Prostate gland (tissue), 2 donors: ENCODE results near the gene KLHL20. TPM values are rescaled to one million over a fixed set of nuclear protein-coding genes. Genes with fewer than 3 reads are reported as not detected.
"Not testable (repeated sequence)": the region's sequence is repeated elsewhere in the genome, so short reads cannot be mapped to it uniquely, and the experiment has no call there.

Experiments
- DNase-seq: peaks from one replicate; pipeline ENCODE4 v3.0.0-alpha.2; 2019; ENCODE audit warnings: low spot score
- H3K27ac ChIP-seq, 2 donors: fragments of 200-600 bp; sonication (generic); 2 replicates each; pipeline ENCODE4 v1.5.1; 2017 to 2019
- H3K27me3 ChIP-seq: fragments of 200-600 bp; sonication (generic); replicated peaks from 2 replicates; pipeline ENCODE4 v1.5.1; 2019; ENCODE audit not compliant: insufficient read depth
- H3K36me3 ChIP-seq, 2 donors: fragments of 200-600 bp; sonication (generic); 1 replicate in 1 of 2; 2 replicates in 1 of 2; pipeline versions ENCODE4 v1.5.1 to v1.8.1; 2017 to 2019
- H3K4me1 ChIP-seq: fragments of 200-600 bp; sonication (generic); replicated peaks from 2 replicates; pipeline ENCODE4 v1.5.1; 2019
- H3K4me3 ChIP-seq, 2 donors: fragments of 200-600 bp; sonication (generic); 2 replicates each; pipeline ENCODE4 v1.5.1; 2017 to 2019
- H3K9me3 ChIP-seq: fragments of 200-600 bp; sonication (generic); 2 replicates; pipeline ENCODE4 v1.5.1; 2017
- POLR2A ChIP-seq: fragments of 450-650 bp; IDR thresholded peaks from one replicate; pipeline ENCODE4 v1.6.1; 2016; ENCODE audit warnings: antibody characterized with exemption, mild to moderate bottlenecking
- POLR2AphosphoS5 ChIP-seq: sonication (generic); formaldehyde crosslinking; IDR thresholded peaks from one replicate; pipeline ENCODE4 v1.6.1; 2017; ENCODE audit warnings: antibody characterized with exemption
- WGBS: methylation state at CpG from one replicate; pipeline ENCODE4 v1.1.5; 2018; 5-methylcytosine and 5-hydroxymethylcytosine counted together
- intact Hi-C: fragments of 100-400 bp; cut with DNase I; formaldehyde crosslinking; loops from one replicate; pipeline ENCODE4 v1.14.2; 2022
- total RNA-seq, 2 donors: library from RNA; depleted of rRNA; stranded (reverse); fragments of >200 nt; gene quantifications; one replicate each; pipeline ENCODE4 v1.1.0, GENCODE V29; 2016
- TF ChIP-seq, protein P1 (sequence below), 4 experiments: fragments of 200-600 bp in 2 of 4; fragments of 450-650 bp in 2 of 4; sonication (generic) in 2 of 4; IDR thresholded peaks; 1 replicate in 3 of 4; 2 replicates in 1 of 4; pipeline ENCODE4 v1.5.1; 2016 to 2019; ENCODE audit warnings: antibody characterized with exemption in 4 of 4, mild to moderate bottlenecking in 2 of 4, moderate library complexity in 2 of 4

KLHL20 gene
- total RNA-seq, 2 donors from 2014 or later = 26.3 to 27.6 TPM

DNA sequence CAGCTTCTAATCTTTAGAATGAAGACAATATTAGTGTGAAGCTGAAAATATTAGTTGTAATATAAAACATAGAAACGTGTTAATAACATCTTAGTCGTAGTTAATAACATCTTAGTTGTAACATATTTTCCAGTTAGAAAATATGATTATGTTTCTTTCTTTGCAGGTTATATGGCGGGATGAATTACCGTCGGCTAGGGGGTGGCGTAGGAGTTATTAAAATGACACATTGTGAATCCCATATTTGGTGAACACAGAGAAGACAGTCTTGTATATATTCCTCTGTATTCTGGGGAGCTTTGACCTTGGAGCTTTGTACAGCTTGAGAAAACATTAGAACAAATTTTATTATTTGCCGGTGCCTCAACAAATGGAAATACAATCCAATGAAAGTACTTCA lies 70.2 kb downstream of the KLHL20 start:
- TF ChIP-seq POLR2A (no peak), POLR2AphosphoS5 (no peak)
- TF ChIP-seq, protein P1, sequence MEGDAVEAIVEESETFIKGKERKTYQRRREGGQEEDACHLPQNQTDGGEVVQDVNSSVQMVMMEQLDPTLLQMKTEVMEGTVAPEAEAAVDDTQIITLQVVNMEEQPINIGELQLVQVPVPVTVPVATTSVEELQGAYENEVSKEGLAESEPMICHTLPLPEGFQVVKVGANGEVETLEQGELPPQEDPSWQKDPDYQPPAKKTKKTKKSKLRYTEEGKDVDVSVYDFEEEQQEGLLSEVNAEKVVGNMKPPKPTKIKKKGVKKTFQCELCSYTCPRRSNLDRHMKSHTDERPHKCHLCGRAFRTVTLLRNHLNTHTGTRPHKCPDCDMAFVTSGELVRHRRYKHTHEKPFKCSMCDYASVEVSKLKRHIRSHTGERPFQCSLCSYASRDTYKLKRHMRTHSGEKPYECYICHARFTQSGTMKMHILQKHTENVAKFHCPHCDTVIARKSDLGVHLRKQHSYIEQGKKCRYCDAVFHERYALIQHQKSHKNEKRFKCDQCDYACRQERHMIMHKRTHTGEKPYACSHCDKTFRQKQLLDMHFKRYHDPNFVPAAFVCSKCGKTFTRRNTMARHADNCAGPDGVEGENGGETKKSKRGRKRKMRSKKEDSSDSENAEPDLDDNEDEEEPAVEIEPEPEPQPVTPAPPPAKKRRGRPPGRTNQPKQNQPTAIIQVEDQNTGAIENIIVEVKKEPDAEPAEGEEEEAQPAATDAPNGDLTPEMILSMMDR (IDR thresholded peaks at IDR 0.05) = no peak
- Histone ChIP-seq H3K27ac (no peak overlapping the region), H3K27me3 (no peaks in the 10 kb centered on the region), H3K36me3 (no peaks in the 10 kb centered on the region), H3K4me3 (no peak overlapping the region), H3K4me1 (no peaks in the 10 kb centered on the region), H3K9me3 (no peaks in the 10 kb centered on the region)
- intact Hi-C loops = no loop called here
- DNase-seq = no peak
- 95% methylated on average over 7 of the region's 7 CpGs for WGBS

DNA sequence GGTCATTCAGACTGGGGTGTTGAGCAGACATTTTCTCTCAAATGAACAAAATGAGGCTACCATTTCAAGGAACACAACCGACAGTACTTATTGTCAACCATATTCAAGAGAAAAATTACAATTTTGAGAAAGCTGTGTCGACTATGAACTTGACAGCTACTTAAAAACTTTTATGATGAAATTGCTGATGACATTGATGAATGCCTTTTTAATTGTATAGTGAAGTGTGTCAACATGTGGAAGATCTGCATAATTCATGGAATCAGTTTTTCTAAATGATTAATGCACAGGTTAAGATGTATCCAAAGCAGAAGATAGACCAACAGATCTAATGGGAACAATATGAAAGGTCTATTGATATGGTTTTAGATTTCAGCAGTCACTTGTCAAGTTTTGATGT lies 75.1 kb downstream of the KLHL20 start:
- intact Hi-C loops = no loop called here
- no peaks in the 10 kb centered on the region for H3K4me1 ChIP-seq
- H3K9me3 ChIP-seq = no peaks in the 10 kb centered on the region
- no peak overlapping the region for H3K27ac ChIP-seq
- TF ChIP-seq POLR2AphosphoS5 (no peak), POLR2A (no peak)
- TF ChIP-seq, protein P1 (IDR thresholded peaks at IDR 0.05) = no peak
- WGBS = 94% methylated on average over 2 of the region's 2 CpGs
- no peak overlapping the region for H3K4me3 ChIP-seq
- DNase-seq = no peak
- no peaks in the 10 kb centered on the region for H3K36me3 ChIP-seq
- no peaks in the 10 kb centered on the region for H3K27me3 ChIP-seq

DNA sequence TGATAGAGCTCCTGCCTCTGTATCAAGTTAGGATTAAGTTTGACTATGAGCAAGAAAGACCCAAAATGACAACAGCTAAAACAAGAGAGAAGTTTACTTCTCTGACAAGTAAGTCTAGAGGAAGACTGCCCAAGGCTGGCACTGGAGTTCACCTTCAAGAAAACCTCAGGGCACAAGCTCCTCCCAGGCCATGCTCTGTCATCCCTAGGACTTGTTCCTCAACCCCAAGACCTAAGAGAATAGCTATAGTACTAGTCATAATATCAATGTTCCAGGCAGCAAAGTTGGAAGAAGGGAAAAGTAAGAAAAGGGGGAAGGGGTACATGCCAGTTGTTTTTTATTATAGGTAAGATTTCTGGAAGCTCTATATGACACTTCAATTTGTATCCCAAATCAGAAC lies 83.3 kb downstream of the KLHL20 start:
- Histone ChIP-seq H3K4me1 (no peaks in the 10 kb centered on the region), H3K9me3 (no peaks in the 10 kb centered on the region), H3K4me3 (no peak overlapping the region), H3K27ac (no peak overlapping the region), H3K36me3 (no peaks in the 10 kb centered on the region), H3K27me3 (no peaks in the 10 kb centered on the region)
- TF ChIP-seq, protein P1 (IDR thresholded peaks at IDR 0.05) = no peak
- no peak for TF ChIP-seq POLR2AphosphoS5
- TF ChIP-seq POLR2A = no peak
- intact Hi-C loops = no loop called here
- DNase-seq = no peak

DNA sequence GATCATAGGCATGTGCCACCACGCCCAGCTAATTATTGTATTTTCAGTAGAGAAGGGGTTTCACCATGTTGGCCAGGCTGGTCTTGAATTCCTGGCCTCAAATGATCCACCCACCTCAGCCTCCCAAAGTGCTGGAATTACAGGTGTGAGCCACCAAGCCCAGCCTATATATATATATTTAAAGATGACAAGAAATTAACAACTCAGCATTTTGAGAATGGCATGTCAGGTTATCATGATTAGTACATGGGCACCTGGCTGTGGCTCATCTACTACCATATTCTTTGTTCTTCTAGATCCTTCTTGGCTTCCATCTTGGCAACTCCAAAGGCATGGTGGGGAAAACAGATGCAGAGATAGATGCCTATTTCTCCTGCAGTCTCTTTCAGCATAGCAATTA lies 85.2 kb downstream of the KLHL20 start:
- H3K27ac ChIP-seq, H3K4me3 ChIP-seq, H3K27me3 ChIP-seq, DNase-seq, H3K9me3 ChIP-seq, H3K36me3 ChIP-seq, intact Hi-C loops, H3K4me1 ChIP-seq: not testable (repeated sequence)
- WGBS = 100% methylated on average over 1 of the region's 1 CpG

DNA sequence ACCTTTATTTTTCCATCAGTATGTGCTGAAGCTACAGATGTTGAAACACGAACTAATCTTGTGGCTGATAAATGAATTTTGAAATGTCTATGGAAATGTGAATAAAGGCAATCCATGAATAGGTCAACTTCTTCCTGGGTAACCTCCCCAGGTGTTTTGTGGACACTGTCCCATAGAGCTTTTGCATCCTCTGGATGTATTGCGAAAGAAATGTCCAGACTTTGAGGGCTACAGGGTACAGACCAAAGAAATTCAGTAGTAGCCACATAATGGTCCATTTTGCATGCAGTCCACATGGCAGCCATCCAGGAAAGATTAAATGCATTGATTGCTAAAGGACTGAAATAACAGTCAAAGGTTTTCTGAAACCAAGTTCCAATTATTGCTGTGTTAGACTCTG lies 88.2 kb downstream of the KLHL20 start:
- Histone ChIP-seq H3K36me3 (no peaks in the 10 kb centered on the region), H3K4me1 (no peaks in the 10 kb centered on the region), H3K27ac (no peak overlapping the region), H3K4me3 (no peak overlapping the region), H3K27me3 (no peaks in the 10 kb centered on the region), H3K9me3 (no peaks in the 10 kb centered on the region)
- intact Hi-C loops = no loop called here
- TF ChIP-seq, protein P1 (IDR thresholded peaks at IDR 0.05) = no peak
- no peak for TF ChIP-seq POLR2AphosphoS5
- TF ChIP-seq POLR2A = no peak
- DNase-seq = no peak
- 93% methylated on average over 2 of the region's 2 CpGs for WGBS

DNA sequence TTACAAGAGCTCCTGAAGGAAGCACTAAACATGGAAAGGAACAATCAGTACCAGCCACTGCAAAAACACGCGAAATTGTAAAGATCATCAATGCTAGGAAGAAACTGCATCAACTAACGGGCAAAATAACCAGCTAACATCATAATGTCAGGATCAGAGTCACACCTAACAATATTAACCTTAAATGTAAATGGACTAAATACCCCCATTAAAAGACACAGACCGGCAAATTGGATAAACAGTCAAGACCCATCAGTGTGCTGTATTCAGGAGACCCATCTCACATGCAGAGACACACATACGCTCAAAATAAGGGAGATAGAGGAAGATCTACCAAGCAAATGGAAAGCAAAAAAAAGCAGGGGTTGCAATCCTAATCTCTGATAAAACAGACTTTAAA lies 98.9 kb downstream of the KLHL20 start:
- H3K4me1 ChIP-seq, intact Hi-C loops, H3K36me3 ChIP-seq, H3K9me3 ChIP-seq, H3K4me3 ChIP-seq, H3K27ac ChIP-seq, H3K27me3 ChIP-seq, DNase-seq: not testable (repeated sequence)
- WGBS = 97% methylated on average over 5 of the region's 5 CpGs
